ENCODE data around the gene EXD3. TPM values are rescaled to one million over a fixed set of nuclear protein-coding genes. Genes with fewer than 3 reads are reported as not detected.
"Not testable (repeated sequence)": the region's sequence is repeated elsewhere in the genome, so short reads cannot be mapped to it uniquely, and the experiment has no call there.

Gene EXD3
- total RNA-seq, 1 experiment from 2014 or later: 4.0 TPM

DNA sequence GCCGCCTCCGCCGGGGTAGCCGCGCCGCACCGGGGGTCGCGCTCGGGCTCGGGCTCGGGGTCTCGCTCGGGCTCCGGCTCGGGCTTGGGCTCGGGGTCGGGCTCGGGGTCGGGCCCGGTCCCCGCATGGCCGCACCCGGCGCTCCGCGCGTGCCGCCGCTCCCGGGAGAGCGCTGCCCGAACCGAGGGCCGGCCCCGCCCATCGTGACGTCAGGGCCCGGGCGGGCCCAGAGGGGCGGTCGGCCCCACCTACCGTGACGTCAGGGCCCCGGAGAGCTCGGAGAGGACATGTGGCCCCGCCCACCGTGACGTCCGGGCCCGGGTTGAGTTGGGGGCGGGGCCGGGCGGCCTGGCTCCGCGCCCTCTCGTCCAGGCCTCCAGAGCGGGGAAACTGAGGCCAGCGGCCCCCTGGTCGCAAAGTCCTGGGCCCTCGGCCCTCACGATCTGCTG is 36.2 kb upstream of the EXD3 start, which contains the start of gene NSMF:
NSMF (minus strand) TSS at position 183 of the 449 bp plus-strand sequence. CDS start 232 bp downstream, outside the sequence.
- peak; percentile 83 for DNase-seq (ENCODE audit: low read depth)

DNA sequence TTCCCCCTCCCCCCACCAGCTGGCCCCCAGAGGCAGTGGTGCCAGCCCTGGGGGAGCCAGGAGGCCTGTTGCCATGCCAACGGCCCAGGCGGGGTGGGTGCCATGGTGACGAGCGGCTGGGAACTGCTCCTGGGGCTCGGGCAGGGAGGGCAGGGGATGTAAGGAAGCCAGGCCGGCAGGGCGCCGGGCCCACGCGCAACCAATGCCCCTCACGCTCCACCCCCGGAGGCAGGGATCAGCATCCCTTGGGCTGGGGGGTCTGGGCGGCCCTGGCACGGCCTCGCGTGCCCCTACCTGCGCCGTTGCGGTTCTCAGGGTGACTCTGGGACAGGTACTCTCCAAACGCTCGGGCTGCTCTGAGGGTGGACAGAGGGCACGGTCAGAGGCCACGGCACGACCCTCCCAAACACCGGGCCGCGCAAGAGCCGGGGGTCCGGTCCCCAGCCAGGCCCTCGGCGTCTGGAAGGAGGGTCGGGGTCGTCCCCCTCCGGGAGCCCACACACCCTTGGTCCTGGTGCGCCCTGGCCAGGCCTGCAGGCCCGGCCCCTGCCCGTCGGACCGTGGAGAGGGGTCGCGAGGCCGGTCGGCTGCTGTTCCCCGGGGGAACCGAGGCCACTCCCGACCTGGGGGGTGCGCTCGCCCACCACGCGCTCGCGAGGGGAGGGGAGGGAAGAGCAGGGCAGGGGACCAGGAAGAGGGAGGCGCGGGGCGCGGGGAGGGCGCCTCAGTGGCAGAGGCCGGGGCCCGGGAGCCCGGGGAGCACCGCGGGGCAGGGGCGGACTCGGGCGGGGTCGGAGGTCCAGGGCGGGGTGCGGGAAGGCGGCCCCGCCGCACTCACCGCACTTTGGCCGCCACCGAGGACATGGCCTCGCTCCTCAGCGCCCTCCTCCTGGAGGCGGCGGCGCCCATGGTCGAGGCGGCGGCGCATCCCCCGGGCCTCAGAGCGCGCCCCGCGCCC is 35.5 kb upstream of the EXD3 start:
- no peak for DNase-seq (ENCODE audit: low read depth)

DNA sequence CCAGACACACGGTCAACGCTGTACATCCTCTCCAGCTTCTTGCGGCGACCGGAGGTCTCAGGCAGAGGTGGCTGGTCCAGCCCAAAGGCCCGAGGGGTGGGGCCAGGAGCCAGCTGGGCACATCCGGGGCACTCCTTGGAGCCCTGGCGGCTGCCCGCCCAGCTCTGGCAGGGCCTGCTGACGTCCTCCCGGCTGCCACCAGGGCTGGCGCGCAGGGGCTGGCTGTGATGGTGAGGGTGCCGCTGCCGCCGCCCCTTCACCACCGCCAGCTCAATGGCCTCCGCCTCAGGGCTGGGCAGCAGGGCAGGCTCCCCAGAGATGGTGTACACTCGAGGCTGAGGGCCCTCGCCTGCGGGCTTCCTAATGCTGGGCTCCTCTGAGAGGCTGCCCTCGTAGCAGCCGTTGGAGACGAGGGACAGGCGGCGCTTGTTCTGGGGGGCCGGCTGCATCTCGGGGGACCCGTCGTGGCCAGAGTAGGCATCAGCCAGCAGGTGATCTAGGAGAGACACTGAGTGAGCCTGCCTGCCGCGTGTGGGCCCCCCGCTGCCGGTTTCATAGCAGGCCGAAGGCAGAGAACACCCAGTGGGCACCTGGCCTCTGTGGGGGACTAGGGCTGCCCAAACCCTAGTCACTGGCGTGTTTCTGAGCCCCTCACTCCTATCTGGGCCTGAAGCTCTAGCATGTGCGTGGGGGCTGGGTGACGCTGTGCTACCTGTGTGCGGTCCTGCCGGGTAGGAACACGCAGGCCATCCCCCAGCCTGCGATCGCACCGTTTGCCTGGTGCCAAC is 34.6 kb upstream of the EXD3 start:
- no peak for DNase-seq (ENCODE audit: low read depth)

GRCh38 chr9:137456864-137457405 is 34.0 kb upstream of the EXD3 start:
- no peak for DNase-seq (ENCODE audit: low read depth)

GRCh38 chr9:137456061-137456863 is 33.3 kb upstream of the EXD3 start:
- peak; percentile 38 for DNase-seq (ENCODE audit: low read depth)

DNA sequence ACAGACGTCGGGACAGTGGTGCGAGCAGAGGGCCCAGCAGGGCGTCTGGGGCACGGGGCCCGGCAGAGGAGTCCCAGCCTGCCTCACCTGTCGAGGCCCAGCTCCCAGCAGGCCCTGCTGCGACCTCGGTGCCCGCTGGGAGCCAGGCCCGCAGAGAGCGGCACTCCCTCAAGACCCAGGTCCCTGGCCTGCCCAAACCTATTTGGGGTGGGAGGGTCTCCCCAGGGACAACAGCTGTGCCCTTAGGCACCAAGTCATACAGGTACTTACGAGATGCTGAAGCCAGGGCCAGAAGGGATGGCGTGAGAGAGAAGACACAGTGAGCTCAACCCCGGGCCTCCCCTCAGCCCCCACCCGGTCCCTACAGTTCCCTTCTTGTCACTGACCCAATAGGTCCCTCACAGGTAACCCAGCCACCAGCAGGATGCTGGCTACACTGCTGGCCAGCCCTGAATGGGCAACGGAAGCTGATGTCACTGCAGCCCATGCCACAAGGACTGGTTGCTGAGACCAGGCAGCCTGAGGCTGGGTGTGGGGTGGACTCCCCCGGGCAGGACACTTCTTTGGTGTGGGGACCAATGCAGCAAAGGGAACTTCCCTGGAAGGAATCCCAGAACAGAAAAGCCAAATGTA is 32.5 kb upstream of the EXD3 start:
- no peak for DNase-seq (ENCODE audit: low read depth)

GRCh38 chr9:137454597-137455358 is 31.8 kb upstream of the EXD3 start:
- DNase-seq (ENCODE audit: low read depth): no peak

GRCh38 chr9:137454145-137454596 is 31.2 kb upstream of the EXD3 start:
- DNase-seq (ENCODE audit: low read depth): no peak

DNA sequence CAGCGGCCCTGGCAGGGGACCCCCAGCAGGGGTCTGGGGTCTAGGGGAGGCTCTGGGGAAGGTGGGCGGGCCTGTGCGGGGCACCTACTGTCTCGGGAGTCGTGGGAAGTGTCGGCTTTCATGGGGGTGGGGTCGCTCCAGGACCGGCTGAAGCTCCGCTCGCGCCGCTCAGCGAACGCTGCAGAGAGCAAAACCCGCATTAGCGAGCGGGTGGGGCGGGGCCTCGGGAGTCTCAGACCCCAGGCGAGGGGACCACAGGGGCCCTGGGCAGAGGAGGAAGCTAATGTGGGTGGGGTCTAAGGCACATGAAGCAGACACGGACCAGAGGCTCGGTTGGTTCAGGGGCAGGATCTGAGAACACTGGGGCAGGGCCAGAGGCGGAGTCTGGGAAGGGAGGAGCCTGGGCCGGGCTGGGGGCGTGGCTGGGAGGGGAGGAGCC is 30.7 kb upstream of the EXD3 start:
- DNase-seq (ENCODE audit: low read depth): no peak

GRCh38 chr9:137452761-137453642 is 30.0 kb upstream of the EXD3 start:
- no peak for DNase-seq (ENCODE audit: low read depth)

GRCh38 chr9:137452006-137452760 is 29.2 kb upstream of the EXD3 start:
- DNase-seq (ENCODE audit: low read depth): no peak

DNA sequence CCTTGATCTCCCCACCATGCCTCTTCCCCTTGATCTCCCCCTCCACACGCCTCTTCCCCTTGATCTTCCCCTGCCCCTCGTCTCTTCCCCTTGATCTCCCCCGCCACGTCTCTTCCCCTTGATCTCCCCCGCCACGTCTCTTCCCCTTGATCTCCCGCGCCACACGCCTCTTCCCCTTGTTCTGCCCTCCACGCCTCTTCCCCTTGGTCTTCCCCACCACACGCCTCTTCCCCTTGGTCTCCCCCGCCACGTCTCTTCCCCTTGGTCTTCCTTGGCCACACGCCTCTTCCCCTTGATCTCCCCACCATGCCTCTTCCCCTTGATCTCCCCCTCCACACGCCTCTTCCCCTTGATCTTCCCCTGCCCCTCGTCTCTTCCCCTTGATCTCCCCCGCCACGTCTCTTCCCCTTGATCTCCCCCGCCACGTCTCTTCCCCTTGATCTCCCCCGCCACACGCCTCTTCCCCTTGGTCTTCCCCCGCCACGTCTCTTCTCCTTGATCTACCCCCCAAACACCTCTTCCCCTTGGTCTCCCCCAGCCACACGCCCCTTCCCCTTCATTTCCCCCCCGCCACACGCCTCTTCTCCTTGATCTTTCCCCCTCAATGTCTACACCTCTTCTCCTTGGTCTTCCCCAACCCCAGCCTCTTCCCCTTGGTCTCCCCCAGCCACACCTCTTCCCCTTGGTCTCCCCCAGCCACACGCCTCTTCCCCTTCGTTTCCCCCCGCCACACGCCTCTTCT is 28.5 kb upstream of the EXD3 start:
- DNase-seq (ENCODE audit: low read depth): not testable (repeated sequence)

- not testable (repeated sequence) for DNase-seq (ENCODE audit: low read depth)
Measured at GRCh38 chr9:137450539-137451222, 27.7 kb upstream of the EXD3 start.

- no peak for DNase-seq (ENCODE audit: low read depth)
Measured at GRCh38 chr9:137449931-137450538, 27.1 kb upstream of the EXD3 start.

DNA sequence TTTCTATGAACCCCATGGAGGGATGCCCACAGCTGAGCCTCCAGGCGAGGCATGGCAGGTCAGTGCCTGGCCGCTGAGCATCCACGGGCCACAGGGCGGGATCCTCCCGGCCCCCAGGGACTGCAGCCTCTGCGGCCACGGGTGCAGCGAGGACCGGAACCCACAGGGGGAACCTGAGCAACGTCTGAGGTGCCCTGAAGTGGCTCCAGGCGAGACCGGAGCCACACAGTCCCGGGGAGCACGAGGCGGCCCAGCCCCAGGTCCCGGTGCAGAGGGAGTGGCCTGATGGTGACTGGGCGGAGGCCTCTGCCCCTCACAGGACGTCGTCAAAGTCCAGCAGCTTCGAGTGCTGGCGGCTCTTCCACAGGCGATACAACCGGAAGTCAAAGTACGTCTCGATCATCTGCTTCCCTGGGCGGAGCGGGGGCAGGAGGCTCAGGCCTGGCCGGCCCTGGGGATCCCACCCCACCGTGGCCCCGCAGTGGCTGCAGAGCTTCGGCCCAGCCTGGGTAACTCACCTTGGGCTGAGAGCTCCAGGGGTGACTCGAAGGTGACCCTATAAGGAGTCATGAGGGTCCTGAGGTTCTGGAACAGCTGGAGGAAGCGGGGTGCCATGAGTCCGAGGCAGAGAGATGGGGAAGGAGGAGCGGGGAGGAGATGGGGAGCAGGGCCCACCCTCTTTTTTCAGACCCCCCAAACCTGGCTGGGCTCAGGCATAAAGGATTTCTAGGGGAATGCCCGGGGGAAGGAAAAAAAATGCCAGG is 26.3 kb upstream of the EXD3 start:
- DNase-seq (ENCODE audit: low read depth): no peak

Measured in LHCN-M2 (cell line).